Measurements from ENCODE around the gene RNPEP.

Gene RNPEP

GRCh38 chr1:202029727-202030126 is 47.3 kb downstream of the RNPEP start:
- no peak for TF ChIP-seq GATA2 (IDR thresholded peaks at IDR 0.05; ENCODE audit: low read depth, low read length)

- TF ChIP-seq GATA2 (IDR thresholded peaks at IDR 0.05; ENCODE audit: low read depth, low read length), result no peak
- TF ChIP-seq GATA3 (IDR thresholded peaks at IDR 0.05; ENCODE audit: low read depth, low read length), result no peak
These were observed 49.3 kb downstream of the RNPEP start for GRCh38 chr1:202031796-202032195.

GRCh38 chr1:202034149-202034682 is 51.8 kb downstream of the RNPEP start:
- TF ChIP-seq GATA2 (IDR thresholded peaks at IDR 0.05; ENCODE audit: low read depth, low read length) (no peak), GATA3 (IDR thresholded peaks at IDR 0.05; ENCODE audit: low read depth, low read length) (no peak)

GRCh38 chr1:202034683-202035462 is 52.4 kb downstream of the RNPEP start:
- no peak for TF ChIP-seq GATA2 (IDR thresholded peaks at IDR 0.05; ENCODE audit: low read depth, low read length)
- TF ChIP-seq GATA3 (IDR thresholded peaks at IDR 0.05; ENCODE audit: low read depth, low read length), result no peak

GRCh38 chr1:202036595-202037387 is 54.3 kb downstream of the RNPEP start:
- TF ChIP-seq GATA3 (IDR thresholded peaks at IDR 0.05; ENCODE audit: low read depth, low read length) (no peak), GATA2 (IDR thresholded peaks at IDR 0.05; ENCODE audit: low read depth, low read length) (no peak)

- TF ChIP-seq GATA2 (IDR thresholded peaks at IDR 0.05; ENCODE audit: low read depth, low read length) (no peak), GATA3 (IDR thresholded peaks at IDR 0.05; ENCODE audit: low read depth, low read length) (no peak)
These were observed 55.4 kb downstream of the RNPEP start for GRCh38 chr1:202037706-202038296.

- TF ChIP-seq GATA3 (IDR thresholded peaks at IDR 0.05; ENCODE audit: low read depth, low read length) (no peak), GATA2 (IDR thresholded peaks at IDR 0.05; ENCODE audit: low read depth, low read length) (no peak)
These were observed 56.4 kb downstream of the RNPEP start for GRCh38 chr1:202038688-202039346.

- TF ChIP-seq GATA3 (IDR thresholded peaks at IDR 0.05; ENCODE audit: low read depth, low read length), result no peak
- no peak for TF ChIP-seq GATA2 (IDR thresholded peaks at IDR 0.05; ENCODE audit: low read depth, low read length)
These were observed 63.3 kb downstream of the RNPEP start for GRCh38 chr1:202045705-202046104.

GRCh38 chr1:202046227-202046626 is 63.8 kb downstream of the RNPEP start:
- TF ChIP-seq GATA3 (IDR thresholded peaks at IDR 0.05; ENCODE audit: low read depth, low read length) (no peak), GATA2 (IDR thresholded peaks at IDR 0.05; ENCODE audit: low read depth, low read length) (no peak)

GRCh38 chr1:202046748-202047708 is 64.6 kb downstream of the RNPEP start:
- TF ChIP-seq GATA3 (IDR thresholded peaks at IDR 0.05; ENCODE audit: low read depth, low read length) (no peak), GATA2 (IDR thresholded peaks at IDR 0.05; ENCODE audit: low read depth, low read length) (no peak)

GRCh38 chr1:202047977-202048376 is 65.5 kb downstream of the RNPEP start:
- TF ChIP-seq GATA3 (IDR thresholded peaks at IDR 0.05; ENCODE audit: low read depth, low read length) (no peak), GATA2 (IDR thresholded peaks at IDR 0.05; ENCODE audit: low read depth, low read length) (no peak)

- no peak for TF ChIP-seq GATA2 (IDR thresholded peaks at IDR 0.05; ENCODE audit: low read depth, low read length)
- TF ChIP-seq GATA3 (IDR thresholded peaks at IDR 0.05; ENCODE audit: low read depth, low read length), result no peak
These were observed 66.7 kb downstream of the RNPEP start for GRCh38 chr1:202049129-202049528.

- TF ChIP-seq GATA3 (IDR thresholded peaks at IDR 0.05; ENCODE audit: low read depth, low read length) (no peak), GATA2 (IDR thresholded peaks at IDR 0.05; ENCODE audit: low read depth, low read length) (no peak)
These were observed 71.6 kb downstream of the RNPEP start for GRCh38 chr1:202054094-202054493.
